HEK293T (cell line): Measurements from ENCODE around the gene CD244.

ENCODE experiments used
- FOXM1 ChIP-seq: fragments of 450-650 bp; IDR thresholded peaks from 2 replicates; pipeline ENCODE4 v1.6.1; 2017; ENCODE audit warnings: mild to moderate bottlenecking, borderline replicate concordance
- SP1 ChIP-seq: fragments of 450-650 bp; IDR thresholded peaks from 2 replicates; pipeline ENCODE4 v1.6.1; 2017
- SUZ12 ChIP-seq: fragments of 450-650 bp; IDR thresholded peaks from 2 replicates; pipeline ENCODE4 v1.6.1; 2016; ENCODE audit warnings: mild to moderate bottlenecking
- ZNF384 ChIP-seq: fragments of 450-650 bp; IDR thresholded peaks from 2 replicates; pipeline ENCODE4 v1.6.1; 2016

DNA sequence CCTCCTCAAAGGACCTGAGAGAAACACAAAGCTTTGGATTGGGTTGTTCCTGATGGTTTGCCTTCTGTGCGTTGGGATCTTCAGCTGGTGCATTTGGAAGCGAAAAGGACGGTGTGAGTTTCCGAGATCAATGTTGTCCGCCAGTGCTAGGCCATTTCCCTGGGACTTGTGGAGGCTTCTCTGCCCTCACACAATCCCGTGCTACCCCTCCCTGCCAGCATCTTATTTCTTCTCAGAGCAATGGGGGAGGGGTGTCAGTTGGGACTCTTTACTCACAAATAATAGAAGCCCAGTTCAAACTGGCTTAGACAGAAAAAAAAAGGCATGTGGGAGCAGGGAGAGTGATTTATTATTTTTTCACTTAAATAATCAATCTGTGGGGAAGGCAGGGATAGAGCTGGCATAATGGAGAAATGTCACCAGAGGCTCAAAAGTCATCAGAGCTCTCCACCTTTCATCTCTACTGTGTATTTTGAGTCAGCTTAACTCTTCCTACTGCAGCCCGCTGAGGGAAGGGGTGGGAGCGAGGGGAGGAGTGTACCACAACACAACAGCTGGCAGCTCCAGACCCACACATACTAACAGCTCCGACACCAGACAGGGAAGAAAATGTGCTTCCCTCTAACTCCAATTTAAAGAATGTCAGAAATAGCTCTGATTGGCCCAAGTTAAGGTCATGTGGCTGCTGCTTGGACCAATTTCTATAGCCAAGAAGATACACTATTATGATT, 44.3 kb downstream of the CD244 start:
- TF ChIP-seq SP1 (no peak), ZNF384 (no peak), SUZ12 (no peak), FOXM1 (no peak)
